ENCODE data around the gene BCO1.
"Not testable (repeated sequence)": the region's sequence is repeated elsewhere in the genome, so short reads cannot be mapped to it uniquely, and the experiment has no call there.

The BCO1 gene

GRCh38 chr16:81238296-81239011 lies at the start of gene BCO1:
BCO1 (plus strand) TSS chr16:81238689; CDS start chr16:81238909, 220 bp downstream.
- no peak for DNase-seq (ENCODE audit: low read depth in 2 of 2)

- DNase-seq (ENCODE audit: low read depth in 2 of 2) = no peak
These were observed 49.3 kb upstream of the BCO1 start for GRCh38 chr16:81189100-81189664.

DNA sequence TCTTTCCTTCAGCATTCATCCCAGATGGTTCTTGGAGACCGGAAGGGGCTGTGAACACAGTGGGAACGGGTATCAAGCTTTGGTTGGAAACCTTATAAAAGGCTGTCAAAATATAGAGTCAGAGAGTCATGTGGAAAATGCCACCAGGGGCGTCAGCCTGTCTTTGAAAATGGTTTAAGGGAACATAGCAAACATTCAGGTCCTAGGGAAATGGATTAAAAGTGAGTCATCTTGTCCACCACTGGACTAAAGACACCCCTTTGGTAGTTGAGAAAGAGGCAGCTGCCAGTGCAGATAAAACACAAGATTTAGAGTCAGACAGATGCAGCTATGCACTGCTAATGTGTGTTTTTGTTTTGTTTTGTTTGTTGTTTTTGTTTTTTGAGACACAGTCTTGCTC lies 47.8 kb upstream of the BCO1 start:
- no peak for DNase-seq (ENCODE audit: low read depth in 2 of 2)

DNA sequence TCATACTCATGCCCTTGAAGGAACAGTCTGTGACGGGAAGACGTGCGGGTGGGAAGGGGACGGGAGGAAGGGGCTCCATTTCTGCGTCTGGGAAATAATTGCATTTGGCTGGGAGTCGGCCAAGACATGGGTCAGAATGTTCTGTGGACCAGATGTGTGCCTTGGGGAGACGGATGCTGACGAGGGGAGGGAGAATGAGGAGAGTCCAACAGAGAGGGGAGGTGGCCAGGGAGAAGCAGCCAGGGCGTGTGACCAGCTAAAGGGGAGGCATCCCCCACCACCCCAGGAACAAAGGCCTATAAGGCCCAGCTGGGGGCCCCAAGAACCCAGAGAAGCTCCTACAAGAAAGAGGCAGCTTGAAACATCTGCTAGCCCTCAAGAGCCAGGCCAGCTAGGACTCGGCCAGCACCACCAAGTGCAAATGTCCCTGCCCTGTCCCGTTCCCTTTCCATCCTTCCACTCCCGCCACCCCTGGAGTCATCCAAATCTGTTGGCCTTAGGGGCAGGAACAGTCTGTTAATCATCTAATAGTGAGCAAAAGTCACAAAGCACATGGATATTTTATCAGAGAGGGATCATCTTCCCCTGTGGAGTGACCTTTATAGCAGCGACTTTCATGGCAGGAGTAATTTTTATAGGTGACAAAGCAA lies 42.5 kb upstream of the BCO1 start:
- no peak for DNase-seq (ENCODE audit: low read depth in 2 of 2)

DNA sequence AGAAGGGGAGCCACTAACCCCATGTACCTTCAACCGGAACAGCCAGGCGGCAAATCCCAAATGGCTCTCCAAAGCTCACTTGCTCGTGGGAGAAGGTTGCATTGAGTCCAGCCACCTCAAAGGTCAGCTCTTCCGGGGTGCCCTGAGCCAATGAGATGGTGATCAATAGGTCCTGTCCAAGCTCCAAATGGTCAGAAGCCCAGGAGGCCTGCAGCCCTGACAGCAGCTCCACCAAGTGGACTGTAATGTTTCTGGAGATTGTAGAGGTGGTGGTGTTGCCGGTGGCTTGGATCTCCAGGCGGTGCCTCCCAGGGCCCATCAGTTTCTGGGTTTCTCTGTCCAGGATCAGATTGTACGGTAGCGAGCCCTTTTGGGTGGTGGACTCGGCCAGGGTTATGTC lies 39.9 kb upstream of the BCO1 start:
- no peak for DNase-seq (ENCODE audit: low read depth in 2 of 2)

DNA sequence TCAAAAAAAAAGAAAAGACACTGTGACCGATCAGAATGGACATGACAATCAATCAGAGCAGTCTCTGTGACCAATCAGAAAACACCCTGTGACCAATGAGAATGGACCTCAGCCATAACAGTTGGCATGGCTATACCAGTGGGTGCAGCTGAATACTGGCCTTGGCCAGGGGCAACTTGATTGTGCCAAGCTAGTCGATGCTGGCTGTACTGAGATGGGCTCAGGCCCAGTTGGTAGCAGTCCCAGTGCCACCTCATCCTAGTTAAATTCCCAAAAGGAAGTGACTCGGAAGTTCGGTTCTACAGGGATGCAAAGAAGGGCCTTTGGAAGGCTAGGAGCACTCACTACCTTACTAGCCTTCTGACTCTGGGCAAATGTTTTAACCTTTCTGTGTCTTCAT lies 37.2 kb upstream of the BCO1 start:
- no peak for DNase-seq (ENCODE audit: low read depth in 2 of 2)

- peak in 1 of 2 donors; percentile 21 for DNase-seq (ENCODE audit: low read depth in 2 of 2)
These were observed 33.5 kb upstream of the BCO1 start for GRCh38 chr16:81204798-81205680.

DNA sequence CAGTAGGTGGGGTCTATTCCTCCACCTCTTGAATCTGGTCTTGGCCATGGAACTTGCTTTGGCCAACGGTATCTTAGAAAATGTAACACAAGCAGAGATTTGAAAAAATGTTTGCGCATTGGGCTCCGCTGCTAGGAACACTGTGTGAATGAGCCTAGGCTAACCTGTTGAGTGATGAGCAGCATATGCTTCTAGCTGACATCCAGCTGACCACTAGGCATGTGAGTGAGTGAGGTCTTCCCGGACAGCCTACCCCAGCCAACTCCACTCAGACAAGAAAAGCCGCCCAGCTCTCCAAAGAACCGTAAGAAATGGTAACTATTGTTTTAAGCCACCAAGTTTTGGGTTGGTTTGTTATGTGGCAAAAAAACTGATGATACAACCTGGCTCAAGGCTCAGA lies 31.4 kb upstream of the BCO1 start:
- no peak for DNase-seq (ENCODE audit: low read depth in 2 of 2)

DNA sequence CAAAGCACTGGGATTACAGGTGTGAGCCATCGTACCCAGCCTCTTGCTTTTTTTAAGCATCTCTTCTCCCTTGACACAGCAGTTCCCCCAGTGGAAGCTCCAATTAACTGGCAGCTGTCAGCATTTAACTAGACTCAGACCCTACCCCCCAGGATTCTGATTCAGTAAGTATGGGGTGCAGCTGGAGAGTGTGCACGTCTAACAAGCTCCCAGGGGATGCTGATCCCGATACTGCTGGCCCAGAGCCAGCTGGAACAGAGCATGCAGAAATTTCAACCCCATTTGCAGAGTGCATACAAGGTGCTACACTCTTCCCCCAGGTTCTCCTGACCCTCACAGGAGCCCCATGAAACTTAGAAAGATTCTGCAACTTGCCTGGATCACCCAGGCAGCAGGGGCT lies 27.7 kb upstream of the BCO1 start:
- no peak for DNase-seq (ENCODE audit: low read depth in 2 of 2)

GRCh38 chr16:81212830-81213465 lies 25.5 kb upstream of the BCO1 start:
- DNase-seq (ENCODE audit: low read depth in 2 of 2) = no peak

- DNase-seq (ENCODE audit: low read depth in 2 of 2) = no peak
These were observed 23.7 kb upstream of the BCO1 start for GRCh38 chr16:81214745-81215166.

DNA sequence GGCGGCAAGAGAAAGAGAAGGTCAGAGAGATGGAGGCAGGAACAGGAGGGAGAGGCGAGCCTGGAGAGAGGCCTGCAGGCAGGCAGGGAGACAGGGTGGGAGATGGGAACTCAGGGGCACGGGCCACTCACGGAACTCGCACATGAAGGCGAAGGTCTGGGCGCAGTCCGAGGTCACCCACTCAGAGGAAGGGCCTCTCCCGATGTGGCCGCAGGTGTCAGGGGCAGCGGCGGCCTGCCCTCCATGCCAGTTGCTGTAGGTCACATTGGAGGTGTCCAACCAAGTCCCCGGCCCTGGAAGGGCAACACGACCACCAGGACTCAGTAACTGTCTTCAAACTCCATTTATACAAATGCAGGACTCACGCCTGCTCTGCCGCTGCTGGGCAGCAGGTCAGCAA lies 22.4 kb upstream of the BCO1 start:
- DNase-seq (ENCODE audit: low read depth in 2 of 2) = no peak

- DNase-seq (ENCODE audit: low read depth in 2 of 2) = no peak
These were observed 21.8 kb upstream of the BCO1 start for GRCh38 chr16:81216706-81217105.

DNA sequence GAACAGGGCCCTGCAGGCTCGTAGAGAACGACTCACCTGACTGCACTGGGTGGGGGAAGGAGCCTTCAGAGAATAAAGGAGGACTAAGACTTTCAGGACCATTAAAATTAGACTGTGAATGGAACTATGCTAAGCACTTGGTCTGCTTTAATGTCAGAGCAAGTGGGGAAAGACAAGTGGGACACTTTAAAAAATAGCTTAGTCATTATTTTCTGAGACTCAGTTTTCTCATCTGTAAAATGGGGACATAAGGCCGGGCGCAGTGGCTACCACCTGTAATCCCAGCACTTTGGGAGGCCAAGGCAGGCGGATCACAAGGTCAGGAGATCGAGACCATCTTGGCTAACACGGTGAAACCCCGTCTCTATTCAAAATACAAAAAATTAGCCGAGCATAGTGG lies 19.3 kb upstream of the BCO1 start:
- DNase-seq (ENCODE audit: low read depth in 2 of 2) = no peak

- no peak for DNase-seq (ENCODE audit: low read depth in 2 of 2)
These were observed 18.1 kb upstream of the BCO1 start for GRCh38 chr16:81220349-81220748.

- DNase-seq (ENCODE audit: low read depth in 2 of 2) = no peak
These were observed 16.8 kb upstream of the BCO1 start for GRCh38 chr16:81221731-81222130.

DNA sequence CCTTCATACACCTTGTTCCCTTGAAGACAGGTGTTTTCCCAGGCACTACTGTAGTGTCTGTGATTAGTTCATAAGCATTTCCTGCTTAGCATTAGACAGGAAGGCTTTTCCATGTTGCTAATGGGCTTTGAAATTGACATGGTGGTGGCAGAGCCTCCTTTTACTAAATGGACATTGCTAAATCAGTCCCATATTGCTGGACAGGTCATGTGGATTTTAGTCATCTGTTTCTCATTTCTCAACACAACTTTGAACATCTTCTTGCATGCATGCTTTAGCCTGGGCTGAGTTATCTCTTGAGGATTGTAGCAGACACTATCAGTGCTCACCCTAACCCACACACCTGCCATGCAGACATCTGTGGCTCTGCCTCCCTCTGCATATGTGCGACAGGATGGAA lies 13.7 kb upstream of the BCO1 start:
- DNase-seq (ENCODE audit: low read depth in 2 of 2) = no peak

DNA sequence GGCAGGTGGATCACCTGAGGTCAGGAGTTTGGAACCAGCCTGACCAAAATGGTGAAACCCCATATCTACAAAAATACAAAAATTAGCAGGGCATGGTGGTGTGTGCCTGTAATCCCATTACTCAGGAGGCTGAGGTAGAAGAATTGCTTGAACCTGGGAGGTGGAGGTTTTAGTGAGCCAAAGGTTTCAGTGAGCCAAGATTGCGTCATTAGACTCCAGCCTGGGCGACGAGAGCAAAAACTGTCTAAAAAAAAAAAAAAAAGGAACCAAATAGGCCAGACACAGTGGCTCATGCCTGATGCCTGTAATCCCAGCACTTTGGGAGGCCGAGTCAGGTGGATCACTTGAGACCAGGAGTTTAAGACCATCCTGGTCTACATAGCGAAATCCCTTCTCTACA lies 12.8 kb upstream of the BCO1 start:
- not testable (repeated sequence) for DNase-seq (ENCODE audit: low read depth in 2 of 2)

GRCh38 chr16:81227785-81228184 lies 10.7 kb upstream of the BCO1 start:
- DNase-seq (ENCODE audit: low read depth in 2 of 2) = no peak

GRCh38 chr16:81229811-81230210 lies 8.7 kb upstream of the BCO1 start:
- DNase-seq (ENCODE audit: low read depth in 2 of 2) = no peak

GRCh38 chr16:81231014-81231413 lies 7.5 kb upstream of the BCO1 start:
- DNase-seq (ENCODE audit: low read depth in 2 of 2) = no peak
